CD4-positive, alpha-beta T cell treated with Interleukin-6 for 4 hours (primary cell): Measurements from ENCODE around the gene PATE1.
"Not testable (repeated sequence)": the region's sequence is repeated elsewhere in the genome, so short reads cannot be mapped to it uniquely, and the experiment has no call there.

Source experiments
- DNase-seq: peaks from one replicate; pipeline ENCODE4 v3.0.0-alpha.2; 2020; ENCODE audit warnings: mixed read lengths

Gene PATE1, protein sequence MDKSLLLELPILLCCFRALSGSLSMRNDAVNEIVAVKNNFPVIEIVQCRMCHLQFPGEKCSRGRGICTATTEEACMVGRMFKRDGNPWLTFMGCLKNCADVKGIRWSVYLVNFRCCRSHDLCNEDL

GRCh38 chr11:125745979-125746378 lies at the start of gene PATE1:
TSS of gene PATE1 (plus strand) at chr11:125746279. CDS start at chr11:125746305, 26 bp downstream.
- no peak for DNase-seq

DNA sequence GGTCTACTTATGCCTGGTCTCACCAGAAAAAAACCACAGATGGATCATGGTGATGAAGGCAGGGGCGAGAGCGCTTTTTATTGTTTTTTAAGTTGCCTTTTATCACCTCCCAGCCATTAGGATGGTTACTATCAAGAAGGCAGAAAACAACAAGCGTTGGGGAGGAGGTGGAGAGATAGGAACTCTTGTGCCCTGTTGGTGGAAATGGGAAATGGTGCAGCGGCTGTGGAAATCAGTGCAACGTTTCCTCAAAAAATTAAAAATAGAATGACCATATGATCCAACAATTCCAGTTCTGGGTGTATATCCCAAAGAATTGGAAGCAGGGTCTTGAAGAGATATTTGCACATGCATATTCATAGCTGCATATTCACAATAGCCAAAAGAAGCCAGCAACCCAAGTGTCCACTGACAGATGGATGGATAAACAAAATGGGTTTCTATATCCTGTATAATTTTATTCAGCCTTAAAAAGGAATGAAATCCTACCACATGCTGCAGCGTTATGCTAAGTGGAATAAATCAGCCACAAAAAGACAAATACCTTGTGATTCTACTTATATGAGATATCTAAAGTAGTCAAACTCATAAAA lies 45.0 kb upstream of the PATE1 start:
- DNase-seq, result no peak

GRCh38 chr11:125701858-125702621 lies 44.0 kb upstream of the PATE1 start:
- no peak for DNase-seq

- not testable (repeated sequence) for DNase-seq
Measured at GRCh38 chr11:125704686-125705085, 41.4 kb upstream of the PATE1 start.

DNA sequence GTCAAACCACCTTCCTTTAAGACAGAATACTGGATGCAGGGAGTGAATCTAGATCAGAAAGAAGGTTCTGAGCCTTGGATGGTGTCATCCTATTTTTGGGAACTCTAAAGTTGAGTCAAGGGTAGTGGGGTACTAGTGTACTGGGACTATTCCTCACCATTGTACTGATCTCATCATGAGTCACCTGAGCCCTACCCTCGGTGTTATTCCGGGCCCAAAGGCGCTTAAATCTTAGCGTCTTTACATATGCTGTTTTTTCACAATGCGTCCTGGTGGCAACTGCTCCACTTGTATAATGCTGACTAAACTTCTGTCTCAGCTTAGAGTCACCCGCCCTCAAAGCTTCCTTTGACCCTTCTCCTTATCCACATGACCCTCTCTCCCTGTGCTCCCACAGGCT lies 25.3 kb upstream of the PATE1 start:
- no peak for DNase-seq

- no peak for DNase-seq
Measured at GRCh38 chr11:125724125-125724524, 22.0 kb upstream of the PATE1 start.

- DNase-seq, result no peak
Measured at GRCh38 chr11:125728969-125729368, 17.1 kb upstream of the PATE1 start.

DNA sequence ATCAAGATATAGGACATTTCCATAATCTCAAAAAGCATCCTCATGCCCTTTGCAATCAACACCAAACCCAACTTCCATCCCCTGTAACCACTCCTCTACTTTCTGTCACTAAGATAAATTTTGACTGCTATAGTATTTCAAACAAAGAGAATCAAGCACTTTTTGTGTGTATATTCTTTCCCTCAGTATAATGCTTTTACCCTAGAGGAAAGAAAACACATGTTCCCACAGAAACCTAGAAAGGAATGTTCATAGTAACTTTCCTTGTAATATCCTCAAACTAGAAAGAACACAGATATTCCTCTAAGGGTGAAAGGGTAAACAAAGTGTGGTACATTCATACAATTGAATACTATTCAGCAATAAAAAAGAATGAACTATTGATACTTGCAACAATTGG lies 5.5 kb upstream of the PATE1 start:
- DNase-seq, result no peak

- no peak for DNase-seq
Measured at GRCh38 chr11:125743681-125744080, 2.4 kb upstream of the PATE1 start.

DNA sequence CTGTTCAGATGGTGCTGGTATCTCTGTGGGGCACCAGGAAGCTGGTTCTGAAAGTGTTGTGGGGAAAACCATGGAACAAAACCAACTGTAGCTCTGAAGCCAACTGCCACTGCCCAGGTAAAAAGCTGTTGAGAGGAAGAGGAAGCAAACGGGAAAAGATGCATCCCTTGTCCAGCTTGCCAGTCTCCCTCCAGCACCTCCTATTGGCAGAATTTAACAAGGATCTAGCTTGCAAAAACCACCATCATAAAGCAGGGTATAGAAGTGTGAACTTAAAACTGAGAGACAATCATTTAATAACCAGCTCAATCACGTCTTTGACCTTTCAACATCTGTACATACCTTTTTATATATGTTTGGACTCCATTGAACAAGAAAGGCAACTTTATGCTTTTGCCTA lies 4.5 kb downstream of the PATE1 start:
- no peak for DNase-seq

DNA sequence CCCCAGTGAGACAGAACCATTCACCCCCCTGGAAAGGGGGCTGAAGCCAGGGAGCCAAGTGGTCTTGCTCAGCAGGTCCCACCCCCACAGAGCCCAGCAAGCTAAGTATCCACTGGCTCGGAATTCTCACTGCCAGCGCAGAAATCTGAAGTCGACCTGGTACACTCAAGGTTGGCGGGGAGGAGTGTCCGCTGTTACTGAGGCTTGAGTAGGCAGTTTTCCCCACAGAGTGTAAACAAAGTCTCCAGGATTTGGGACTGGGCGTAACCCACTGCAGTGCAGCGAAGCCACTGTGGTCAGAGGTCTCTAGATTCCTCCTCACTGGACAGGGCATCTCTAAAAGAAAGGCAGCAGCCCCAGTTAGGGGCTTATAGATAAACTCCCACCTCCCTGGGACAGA lies 10.0 kb downstream of the PATE1 start:
- no peak for DNase-seq

DNA sequence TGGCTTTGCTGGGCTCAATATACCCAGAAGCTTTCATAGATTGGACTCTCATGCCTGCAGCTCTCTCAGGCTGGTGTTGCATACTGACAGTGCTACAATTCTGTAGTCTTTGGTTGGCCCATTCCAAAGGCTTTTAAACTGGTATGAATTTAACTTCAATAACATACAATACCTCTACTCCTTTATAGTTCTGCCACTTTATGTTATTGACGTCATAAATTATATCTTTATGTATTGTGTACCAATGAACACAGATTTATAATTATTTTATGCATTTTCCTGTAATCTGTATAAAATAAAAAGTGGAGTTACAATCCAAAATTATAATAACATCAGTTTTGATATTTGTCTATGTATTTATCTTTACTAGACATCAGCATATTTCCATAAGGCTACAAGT lies 16.4 kb downstream of the PATE1 start:
- no peak for DNase-seq

- no peak for DNase-seq
Measured at GRCh38 chr11:125763483-125763882, 17.4 kb downstream of the PATE1 start.

GRCh38 chr11:125766251-125766650 lies 20.2 kb downstream of the PATE1 start:
- DNase-seq, result no peak

- no peak for DNase-seq
Measured at GRCh38 chr11:125768336-125769046, 22.4 kb downstream of the PATE1 start.

GRCh38 chr11:125770583-125770982 lies 24.5 kb downstream of the PATE1 start:
- DNase-seq, result no peak

- DNase-seq, result no peak
Measured at GRCh38 chr11:125772834-125773505, 26.9 kb downstream of the PATE1 start.

GRCh38 chr11:125773516-125773915 lies 27.4 kb downstream of the PATE1 start:
- DNase-seq, result no peak

- DNase-seq, result no peak
Measured at GRCh38 chr11:125777309-125777708, 31.2 kb downstream of the PATE1 start.

- DNase-seq, result no peak
Measured at GRCh38 chr11:125778728-125779127, 32.6 kb downstream of the PATE1 start, which contains the start of gene PATE2. TSS of gene PATE2 (minus strand) at chr11:125778828. CDS start at chr11:125778773, 55 bp downstream.

DNA sequence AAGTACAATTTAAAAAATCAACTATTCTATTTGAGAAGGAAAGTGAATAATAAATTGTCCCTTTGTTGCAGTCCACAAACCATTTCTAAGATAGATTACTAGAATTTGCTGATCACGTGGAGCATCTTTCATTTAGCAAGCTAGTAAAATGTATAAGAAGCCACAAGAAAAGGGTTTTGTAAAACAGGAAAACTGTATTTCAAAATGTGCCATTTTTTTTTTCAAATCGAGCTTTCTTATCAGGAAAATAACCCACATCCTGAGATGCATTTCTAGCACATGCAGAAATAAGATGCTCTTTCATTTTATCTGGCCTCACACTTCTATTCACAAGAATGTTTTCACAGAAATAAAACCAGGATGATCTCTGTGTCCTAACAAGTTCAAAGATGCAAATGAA lies 38.6 kb downstream of the PATE1 start:
- DNase-seq, result no peak

GRCh38 chr11:125787827-125788226 lies 41.7 kb downstream of the PATE1 start, which contains the start of gene PATE3:
TSS of gene PATE3 (plus strand) at chr11:125788127. CDS start at chr11:125788152, 25 bp downstream.
- DNase-seq, result no peak

GRCh38 chr11:125790825-125791224 lies 44.7 kb downstream of the PATE1 start:
- no peak for DNase-seq
